DMS114 treated with DMSO at 0.1 percent for 48 hours (cell line): ENCODE data around the gene FOLR1.

ENCODE experiments used
- DNase-seq: peaks from one replicate; lab custom pipeline; 2025; ENCODE audit not compliant: unreplicated experiment; lab: John Stamatoyannopoulos, UW

Gene FOLR1

DNA sequence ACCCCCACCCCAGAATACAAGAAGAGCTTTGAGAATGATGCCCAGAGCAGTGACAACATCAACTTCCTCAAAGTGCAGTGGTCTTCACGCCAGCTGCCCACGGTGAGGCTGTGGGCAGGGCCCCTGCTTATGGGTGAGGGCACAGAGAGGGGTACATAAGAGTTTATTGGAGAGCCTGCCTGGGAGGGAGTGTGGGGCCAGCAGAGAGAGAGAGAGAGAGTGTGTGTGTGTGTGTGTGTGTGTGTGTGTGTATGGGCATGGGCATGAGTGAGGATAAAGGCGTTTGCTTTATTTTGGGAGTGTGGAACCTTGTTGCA, 42.5 kb downstream of the FOLR1 start:
- no peak for DNase-seq

DNA sequence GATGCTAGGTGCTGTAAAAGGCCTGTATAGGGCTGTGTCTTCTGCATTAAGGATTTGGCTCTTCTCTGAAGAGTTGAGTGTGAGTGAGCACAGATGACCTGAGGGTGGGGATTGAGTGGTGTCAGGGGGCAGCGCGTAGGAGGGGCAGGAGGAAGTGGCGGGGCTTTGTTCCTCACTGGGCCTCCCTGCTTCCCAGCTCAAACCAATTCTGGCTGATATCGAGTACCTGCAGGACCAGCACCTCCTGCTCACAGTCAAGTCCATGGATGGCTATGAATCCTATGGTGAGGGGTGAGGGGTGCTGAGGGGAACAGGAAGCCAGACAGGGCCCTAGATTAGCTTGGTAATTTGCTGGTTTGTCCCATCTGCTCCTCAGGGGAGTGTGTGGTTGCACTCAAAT, 43.0 kb downstream of the FOLR1 start:
- DNase-seq = no peak

DNA sequence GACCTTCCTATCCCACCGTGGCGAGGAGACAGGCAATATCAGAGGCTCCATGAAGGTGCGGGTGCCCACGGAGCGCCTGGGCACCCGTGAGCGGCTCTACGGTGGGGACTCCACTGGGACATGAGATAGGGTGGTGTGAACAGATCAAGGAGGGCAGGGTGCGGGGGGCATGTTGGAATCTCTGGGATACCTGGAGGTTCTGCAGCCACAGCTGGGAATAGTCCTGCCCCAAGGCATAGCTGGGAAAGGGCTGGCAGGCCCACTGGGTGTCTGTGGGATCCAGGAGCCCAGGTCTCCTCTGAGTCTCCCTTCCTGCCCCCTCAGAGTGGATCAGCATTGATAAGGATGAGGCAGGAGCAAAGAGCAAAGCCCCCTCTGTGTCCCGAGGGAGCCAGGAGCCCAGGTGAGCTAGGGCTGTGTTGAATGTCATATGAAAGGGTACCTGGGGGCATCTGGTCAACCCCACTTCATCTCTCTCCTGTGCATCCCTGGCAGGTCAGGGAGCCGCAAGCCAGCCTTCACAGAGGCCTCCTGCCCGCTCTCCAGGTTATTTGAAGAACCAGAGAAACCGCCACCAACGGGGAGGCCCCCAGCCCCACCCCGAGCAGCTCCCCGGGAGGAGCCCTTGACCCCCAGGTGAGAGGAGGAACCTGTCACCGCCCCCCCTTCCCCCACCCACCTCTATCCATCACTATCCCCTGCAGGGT, 43.6 kb downstream of the FOLR1 start:
- no peak for DNase-seq

DNA sequence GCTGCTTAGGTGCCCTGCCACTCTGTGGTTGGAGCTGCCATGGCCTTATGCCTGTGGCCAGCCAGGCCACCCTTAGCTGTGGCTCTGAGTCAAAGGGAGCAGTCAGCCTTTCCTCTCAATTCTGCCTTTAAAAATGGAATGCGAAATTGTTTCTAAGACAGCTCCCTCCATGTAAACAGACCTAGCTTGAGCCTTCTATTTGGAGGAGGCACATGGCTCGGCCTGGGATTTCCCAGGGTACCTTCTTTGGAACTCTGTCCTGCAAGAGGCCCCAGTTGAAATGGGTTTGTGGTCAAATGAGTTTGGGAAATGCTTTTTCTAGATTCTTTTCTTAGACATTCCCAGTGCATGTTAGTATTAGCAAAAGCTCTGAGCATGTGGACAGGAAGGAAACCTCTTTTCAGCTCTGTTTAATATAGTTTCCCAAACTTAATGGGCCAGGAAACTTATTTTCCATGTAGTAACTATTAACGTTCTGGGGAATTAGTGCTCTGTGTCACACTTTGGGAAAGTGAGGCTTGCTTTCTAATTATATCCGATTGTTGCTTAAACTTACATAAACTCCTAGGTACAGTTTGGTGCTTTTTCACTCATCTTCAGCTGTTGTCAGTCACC, 44.2 kb downstream of the FOLR1 start:
- DNase-seq = no peak

DNA sequence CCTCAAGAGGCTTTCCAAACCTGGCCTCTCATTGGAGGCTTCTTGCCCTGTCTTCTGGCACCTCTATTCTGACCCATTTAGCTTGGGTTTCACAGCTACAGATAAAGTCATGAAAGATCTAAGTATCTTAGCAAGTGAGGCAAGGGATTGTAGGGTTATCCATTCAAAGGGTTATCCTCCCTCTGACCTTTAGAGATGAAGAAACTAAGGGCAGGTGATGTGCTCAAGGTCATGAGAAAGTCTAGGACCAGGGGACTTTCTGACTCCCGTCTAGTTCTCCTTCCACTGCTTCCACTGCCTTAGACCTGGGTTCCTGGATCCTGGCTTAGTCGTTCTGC, 44.8 kb downstream of the FOLR1 start:
- no peak for DNase-seq

DNA sequence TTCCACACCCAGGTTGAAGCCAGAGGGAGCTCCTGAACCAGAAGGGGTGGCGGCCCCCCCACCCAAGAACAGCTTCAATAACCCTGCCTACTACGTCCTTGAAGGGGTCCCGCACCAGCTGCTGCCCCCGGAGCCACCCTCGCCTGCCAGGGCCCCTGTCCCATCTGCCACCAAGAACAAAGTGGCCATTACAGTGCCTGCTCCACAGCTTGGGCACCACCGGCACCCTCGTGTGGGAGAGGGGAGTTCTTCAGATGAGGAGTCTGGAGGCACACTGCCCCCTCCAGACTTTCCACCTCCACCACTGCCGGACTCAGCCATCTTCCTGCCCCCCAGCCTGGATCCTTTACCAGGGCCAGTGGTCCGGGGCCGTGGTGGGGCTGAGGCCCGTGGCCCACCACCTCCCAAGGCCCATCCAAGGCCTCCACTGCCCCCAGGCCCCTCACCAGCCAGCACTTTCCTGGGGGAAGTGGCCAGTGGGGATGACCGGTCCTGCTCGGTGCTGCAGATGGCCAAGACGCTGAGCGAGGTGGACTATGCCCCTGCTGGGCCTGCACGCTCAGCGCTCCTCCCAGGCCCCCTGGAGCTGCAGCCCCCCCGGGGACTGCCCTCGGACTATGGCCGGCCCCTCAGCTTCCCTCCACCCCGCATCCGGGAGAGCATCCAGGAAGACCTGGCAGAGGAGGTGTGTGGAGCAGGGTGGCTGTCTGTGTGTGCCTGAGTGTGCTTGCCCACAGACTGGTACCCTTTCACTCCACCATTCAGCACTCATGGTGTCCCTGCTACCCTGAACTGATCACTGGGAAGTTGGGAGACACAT, 45.4 kb downstream of the FOLR1 start:
- no peak for DNase-seq

DNA sequence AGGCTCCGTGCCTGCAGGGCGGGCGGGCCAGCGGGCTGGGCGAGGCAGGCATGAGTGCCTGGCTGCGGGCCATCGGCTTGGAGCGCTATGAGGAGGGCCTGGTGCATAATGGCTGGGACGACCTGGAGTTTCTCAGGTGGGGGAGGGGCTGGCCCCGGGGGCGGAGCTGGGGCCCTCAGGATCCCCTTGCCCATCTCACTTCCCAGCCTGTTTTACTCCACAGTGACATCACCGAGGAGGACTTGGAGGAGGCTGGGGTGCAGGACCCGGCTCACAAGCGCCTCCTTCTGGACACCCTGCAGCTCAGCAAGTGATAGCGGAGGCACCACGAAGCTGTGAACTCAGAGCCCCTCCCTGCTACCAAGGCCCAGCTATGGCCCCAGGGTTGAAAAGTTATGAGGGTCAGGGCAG, 46.1 kb downstream of the FOLR1 start:
- no peak for DNase-seq

DNA sequence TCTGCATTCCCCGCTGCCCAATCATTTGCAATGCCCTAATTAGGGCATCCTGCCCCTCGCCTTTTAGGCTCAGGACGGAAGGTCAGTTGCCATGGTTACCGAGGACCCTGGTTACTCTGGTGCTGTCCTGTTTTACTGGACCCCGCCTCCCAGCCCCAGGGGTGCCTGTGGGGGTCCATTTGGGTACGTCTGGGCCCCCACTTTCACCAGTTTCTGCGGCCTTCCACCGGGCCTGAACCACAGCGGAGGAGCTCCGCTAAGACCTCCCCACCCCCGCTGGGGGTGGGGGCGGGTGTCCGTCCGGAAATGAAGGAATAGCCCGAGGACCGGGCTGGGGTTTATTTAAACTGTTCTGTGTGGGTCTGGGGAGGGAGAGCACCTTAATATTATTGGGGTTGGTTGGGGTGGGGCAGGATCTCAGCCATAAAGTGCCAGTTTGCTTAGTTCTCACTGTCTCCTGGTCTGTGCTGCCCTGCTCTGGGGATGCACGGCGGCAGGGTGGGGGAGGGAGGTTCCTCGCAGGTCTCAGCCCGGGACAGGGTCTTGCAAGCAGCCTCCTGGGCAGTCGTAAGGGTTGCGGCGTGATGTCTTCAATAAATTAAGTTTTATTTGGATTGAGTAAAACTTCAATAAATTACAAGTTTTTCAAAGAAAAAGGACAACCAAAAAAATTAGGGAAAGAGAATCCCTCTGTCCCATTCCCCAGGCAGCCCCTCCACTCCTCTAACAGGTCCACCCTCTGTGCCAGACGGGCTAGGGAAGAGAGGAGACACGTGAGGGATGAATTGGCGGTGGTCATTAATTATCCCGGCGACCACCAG, 46.8 kb downstream of the FOLR1 start:
- DNase-seq = no peak

DNA sequence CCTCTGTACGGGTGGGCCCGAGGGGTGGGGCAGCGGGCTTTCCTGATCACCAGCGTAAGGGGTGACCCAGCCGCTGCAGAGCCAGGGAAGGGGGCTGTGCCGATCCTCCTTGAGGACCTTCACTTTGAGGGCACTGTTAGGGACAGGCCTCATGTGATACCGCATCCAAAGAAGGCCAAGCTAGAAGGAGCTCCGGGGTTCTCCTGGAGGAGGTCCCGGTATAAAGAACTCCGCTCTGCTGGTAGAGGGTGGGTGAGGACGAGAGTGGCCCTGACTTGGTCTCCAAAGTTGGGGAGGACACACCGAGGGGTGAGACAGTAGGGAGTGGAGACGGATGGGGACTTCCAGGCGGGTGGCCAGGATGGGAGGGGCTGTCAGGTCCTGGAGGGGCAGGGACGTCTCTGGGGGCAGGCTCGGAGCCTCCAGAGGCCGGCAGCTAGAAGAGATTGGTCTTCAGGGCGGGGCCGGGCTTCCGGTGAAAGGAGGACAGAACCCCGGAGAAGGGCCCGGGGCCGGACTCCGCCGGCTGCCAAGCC, 47.4 kb downstream of the FOLR1 start:
- DNase-seq = no peak

DNA sequence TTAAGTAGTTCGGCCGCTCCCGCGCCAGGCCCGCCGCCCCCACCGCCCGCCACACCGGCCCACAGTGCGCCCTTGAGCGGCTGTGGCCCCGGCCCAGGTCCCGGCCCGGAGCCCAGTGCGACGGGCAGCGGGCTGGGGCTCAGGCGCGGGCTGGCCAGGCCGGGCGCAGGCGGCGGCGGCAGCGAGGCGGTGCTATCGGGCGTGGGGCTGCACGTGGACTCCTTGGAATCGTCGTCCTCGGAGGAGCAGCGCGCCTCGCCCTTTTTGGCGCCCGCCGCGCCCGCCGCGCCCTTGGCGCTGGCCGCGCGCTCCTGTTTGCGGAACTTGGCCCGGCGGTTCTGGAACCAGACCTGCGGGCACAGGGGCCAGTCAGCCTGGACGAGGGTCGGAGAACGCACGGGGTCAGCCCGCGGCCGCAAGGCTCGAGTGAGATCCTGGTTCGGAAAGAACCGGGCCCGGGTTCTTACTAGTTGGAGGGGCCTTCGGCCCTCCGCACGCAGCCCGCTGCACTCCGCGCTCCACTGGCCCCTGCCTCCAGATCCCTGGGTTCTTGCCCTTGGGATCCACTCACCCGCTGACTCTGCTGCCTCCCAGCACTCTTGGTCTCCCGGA, 48.0 kb downstream of the FOLR1 start:
- DNase-seq = no peak

DNA sequence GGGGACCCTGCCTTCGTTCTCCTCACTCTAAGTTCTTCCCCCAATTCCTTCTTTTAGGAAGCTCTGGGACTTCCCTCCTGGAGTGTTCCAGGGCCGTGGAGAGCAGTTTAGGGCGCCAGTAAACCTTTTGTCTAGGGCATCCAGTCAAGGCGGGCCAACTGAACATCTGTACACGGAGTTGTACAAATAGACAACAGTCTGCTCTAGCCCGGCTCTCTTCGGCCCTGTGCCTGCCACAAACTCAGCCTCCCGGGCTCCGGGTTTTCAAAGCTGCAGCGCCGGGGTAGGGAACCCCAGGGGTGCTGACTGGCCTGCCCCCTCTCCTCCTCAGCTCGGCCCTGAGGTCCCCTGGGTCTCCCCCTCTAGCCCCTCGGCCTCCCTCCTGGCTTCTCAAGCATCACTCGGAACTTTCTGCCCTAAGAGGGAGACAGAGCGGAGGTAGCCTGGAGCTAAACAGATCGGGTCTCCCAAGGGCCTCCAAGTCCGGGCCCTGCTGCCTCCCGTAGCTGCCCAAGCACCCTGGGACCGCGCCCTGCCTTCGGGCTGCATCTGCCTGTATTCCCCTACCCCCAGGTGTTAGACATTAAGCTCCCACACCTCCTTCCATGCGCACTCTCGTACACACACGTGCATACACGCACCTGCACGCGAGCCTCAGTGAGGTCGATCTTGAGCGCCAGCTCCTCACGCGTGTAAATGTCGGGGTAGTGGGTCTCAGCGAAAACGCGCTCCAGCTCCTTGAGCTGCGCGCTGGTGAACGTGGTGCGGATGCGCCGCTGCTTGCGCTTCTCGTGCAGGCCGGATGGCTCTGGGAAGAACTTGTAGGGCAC, 48.7 kb downstream of the FOLR1 start:
- DNase-seq = no peak

DNA sequence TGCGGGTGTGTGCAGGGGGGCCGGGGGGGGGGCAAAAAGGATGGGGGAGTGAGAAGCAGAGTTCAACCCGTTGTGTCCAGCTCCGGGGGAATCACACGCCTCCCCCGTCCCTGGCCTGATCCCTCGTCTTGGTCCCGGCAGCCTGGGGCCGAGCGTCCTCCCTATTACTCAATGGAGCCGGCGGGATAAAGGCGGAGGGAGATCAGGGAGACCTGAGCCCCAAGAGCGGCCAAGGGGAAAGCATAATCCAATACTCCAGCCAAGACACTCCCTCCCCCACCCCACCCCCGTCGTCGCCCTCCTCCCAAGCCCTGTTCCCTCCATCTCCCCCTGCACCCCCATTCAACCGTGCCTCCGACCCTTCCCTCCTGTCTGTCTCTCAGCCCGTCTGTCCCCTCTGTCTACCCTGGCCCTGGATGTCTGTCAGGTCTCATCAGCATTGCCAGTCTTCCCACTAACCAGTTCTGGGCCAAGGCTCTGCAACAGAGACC, 49.4 kb downstream of the FOLR1 start:
- DNase-seq = no peak

DNA sequence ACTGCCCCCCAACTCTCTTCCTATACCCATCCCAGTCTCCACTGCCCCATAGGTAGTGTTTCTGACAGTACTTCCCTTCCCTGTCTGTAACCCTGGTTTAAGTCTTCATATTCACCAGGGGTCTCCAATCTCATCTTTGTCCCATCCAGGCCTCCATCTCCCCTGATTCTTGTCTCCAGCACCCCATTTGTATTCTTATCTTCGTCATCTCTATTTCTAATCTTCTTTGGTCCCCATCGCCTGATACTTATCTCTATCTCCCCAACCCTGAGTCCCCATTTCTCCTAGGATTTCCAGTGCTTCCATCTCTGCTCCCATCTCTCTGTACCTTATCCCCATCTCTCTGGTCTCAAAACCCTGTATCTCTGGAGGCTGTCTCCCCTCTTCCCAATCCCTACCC, 50.2 kb downstream of the FOLR1 start:
- no peak for DNase-seq

DNA sequence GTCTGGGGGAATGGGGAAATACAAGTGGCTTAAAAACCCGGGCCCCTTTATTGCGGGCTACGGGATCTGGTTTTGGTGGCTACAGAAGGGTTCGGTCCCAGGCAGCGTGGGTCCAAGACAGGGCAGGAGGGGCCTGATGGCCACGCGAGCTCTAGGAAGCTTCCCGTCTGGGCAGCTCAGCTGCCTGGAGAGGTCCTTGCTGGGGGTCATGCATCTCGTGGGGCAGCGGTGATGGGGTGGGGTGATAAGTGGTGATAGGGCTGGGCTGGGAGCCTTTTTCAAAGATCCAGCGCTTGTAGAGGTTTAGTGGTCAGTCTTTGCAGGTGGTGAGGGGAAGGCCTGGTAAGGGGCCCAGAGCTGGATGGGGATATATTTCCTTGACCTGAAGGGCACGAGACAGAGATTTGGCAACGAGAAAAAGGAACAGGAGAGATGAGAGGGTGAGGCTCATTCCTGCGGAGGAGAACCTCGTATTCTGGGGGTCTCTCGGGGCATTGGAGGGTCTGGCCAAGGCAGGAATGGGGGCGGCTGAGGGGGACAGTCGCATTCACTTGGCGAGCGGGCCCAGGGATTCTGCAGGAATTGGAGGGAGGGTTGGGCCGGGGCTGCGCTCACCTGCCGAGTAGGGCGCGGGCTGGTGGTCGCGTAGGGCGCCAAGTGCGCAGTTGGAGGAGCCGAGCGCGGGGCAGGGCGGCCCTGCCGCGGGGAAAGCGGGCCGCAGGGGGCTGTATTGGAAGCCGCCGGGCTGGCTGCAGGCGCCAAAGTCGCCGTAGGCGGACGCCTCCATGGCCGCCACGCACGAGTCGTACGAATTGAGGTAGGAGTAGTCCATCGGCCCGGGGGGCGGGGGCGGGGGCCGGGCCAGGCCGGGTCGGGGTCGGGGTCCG, 51.5 kb downstream of the FOLR1 start:
- DNase-seq = no peak

DNA sequence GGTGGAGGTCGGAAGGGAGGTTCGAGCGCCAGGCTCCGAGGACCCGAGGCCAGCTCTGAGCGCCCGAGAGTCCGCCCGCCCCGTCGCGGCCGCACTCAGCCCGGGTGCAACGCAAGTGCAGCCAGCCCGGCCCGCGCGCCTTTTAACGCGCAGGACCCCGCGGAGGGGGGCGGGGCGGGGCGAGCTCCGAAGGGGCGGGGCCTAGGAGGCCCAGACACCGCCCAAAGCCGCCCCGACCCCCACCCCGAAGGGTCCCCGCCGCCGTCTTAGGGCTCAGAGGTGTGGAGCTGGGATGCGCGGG, 52.1 kb downstream of the FOLR1 start, which contains the start of gene PHOX2A:
PHOX2A (minus strand) TSS at position 117 of the 301 bp plus-strand sequence. CDS start 172 bp downstream, outside the sequence.
- DNase-seq = no peak

DNA sequence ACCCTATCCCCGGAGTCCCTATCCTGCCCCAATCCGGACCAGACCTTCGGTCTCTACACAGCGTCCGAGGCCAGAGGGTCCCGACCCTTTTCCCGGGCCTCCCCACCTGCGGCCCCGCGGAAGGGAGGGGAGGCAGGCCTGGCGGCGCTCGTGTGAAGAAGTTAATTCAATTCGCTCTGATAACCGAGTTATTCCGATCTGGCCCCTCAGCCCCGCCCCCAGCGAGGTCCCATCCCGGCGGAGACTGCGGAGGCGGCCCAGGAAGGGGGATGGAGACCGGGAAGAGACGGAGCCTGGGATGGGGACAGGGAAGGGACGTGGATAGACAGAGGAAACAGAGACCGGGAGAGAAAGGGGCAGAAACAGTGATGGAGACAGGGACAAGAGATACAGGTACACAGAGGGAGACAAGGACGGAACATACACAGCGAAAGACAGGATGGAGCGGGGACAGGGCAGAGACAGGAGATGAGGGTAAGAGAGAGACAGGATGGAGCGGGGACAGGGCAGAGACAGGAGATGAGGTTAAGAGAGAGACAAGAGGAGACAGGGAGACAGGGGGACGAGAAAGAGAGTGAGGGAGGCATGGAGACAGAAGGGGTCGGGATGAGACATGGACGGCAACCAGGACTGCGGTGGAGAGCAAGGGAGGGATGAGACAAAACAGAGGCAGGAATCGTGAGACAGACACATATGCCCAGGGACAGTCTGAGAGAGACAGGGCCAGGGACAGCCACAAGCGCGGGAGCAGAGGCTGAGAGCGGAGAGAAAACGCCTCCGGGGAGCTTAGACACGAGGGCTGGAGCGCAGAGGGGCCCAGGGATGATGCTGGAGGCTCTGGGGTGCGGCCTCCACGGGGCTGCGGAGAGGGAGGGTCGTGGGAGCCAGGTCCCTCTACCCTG, 52.7 kb downstream of the FOLR1 start:
- DNase-seq = no peak

DNA sequence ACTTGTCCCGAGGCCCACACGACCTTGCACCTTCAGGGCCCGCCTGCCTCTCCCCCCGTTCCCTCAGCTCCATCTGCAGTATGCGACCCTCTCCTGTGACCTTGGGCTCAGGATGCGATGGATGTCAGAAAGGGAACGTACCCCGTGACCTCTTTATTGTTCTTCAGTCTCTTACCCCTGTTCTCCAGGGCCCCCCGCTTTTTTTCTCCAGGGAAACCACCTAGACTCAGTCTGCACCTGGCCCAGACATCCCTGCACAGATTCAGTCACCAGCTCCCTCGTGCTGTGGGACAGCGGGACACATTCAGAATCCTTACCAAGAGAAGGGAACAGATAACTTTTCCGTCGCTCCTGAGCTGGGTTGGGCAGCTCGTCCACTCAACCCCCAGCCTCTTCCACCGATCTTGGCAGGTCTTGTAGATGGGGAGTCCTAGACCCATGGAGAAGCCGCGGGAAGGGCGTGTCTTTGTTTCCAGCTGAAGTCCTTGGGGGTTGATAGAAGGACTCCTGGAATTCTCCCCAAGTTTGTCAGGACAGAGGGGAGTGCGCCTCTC, 53.4 kb downstream of the FOLR1 start:
- no peak for DNase-seq
